A673 (cell line): ENCODE results near the gene PXDC1. TPM values are rescaled to one million over a fixed set of nuclear protein-coding genes. Genes with fewer than 3 reads are reported as not detected.

Experiments used
- BruUV-seq: library from RNA; stranded (reverse); fragments of 400-500 nt; replicated peaks from 2 replicates; lab custom pipeline; 2021; lab: Mats Ljungman, UMichigan
- CTCF ChIA-PET: fragments of 300-600 bp; sonication (Branson Sonifier 250); formaldehyde crosslinking; loops from one replicate; lab custom pipeline; 2022; ENCODE audit warnings: antibody characterized with exemption; lab: Charles Lee
- POLR2A ChIA-PET: fragments of 300-600 bp; sonication (Branson Sonifier 250); formaldehyde crosslinking; loops from one replicate; lab custom pipeline; 2022; ENCODE audit warnings: antibody characterized with exemption; ENCODE audit not compliant: low non-redundant PET; lab: Charles Lee
- DNase-seq: peaks from one replicate; pipeline ENCODE4 v3.0.0-alpha.2; 2015; ENCODE audit warnings: low spot score
- H3K27ac ChIP-seq: fragments of 200-600 bp; sonication (generic); 2 replicates; pipeline ENCODE4 v1.5.1; 2016; ENCODE audit warnings: mixed run types, low read depth, mild to moderate bottlenecking, mixed read lengths, antibody characterized with exemption, low read length; ENCODE audit not compliant: poor library complexity, severe bottlenecking
- H3K27me3 ChIP-seq: fragments of 200-600 bp; sonication (generic); replicated peaks from 2 replicates; pipeline ENCODE4 v1.6.1; 2017; ENCODE audit warnings: mixed run types, low read depth, mild to moderate bottlenecking, mixed read lengths, antibody characterized with exemption, low read length; ENCODE audit not compliant: insufficient read depth, poor library complexity
- H3K36me3 ChIP-seq: fragments of 200-600 bp; sonication (generic); 2 replicates; pipeline ENCODE4 v1.6.1; 2016; ENCODE audit warnings: mixed run types, mild to moderate bottlenecking, mixed read lengths, antibody characterized with exemption, low read length; ENCODE audit not compliant: insufficient read depth, poor library complexity, severe bottlenecking
- H3K4me1 ChIP-seq: fragments of 200-600 bp; sonication (generic); 2 replicates; pipeline ENCODE4 v1.6.1; 2017; ENCODE audit warnings: mixed run types, mild to moderate bottlenecking, mixed read lengths, antibody characterized with exemption, low read length; ENCODE audit not compliant: insufficient read depth, poor library complexity, severe bottlenecking
- H3K4me3 ChIP-seq: fragments of 200-600 bp; sonication (generic); 2 replicates; pipeline ENCODE4 v1.5.1; 2016; ENCODE audit warnings: low read depth, mixed run types, mild to moderate bottlenecking, mixed read lengths, low read length; ENCODE audit not compliant: poor library complexity, severe bottlenecking
- H3K9me3 ChIP-seq: fragments of 200-600 bp; sonication (generic); 2 replicates; pipeline ENCODE4 v1.6.1; 2016; ENCODE audit warnings: mixed run types, low read depth, mild to moderate bottlenecking, mixed read lengths, antibody characterized with exemption, low read length; ENCODE audit not compliant: poor library complexity, severe bottlenecking
- CTCF ChIP-seq: fragments of 300-800, 200-600 bp; sonication (generic); conservative IDR thresholded peaks from 2 replicates; pipeline ENCODE4 v1.5.1; 2017; ENCODE audit warnings: low read depth, mild to moderate bottlenecking, antibody characterized with exemption, low read length, moderate library complexity, mixed read lengths
- EZH2 ChIP-seq: fragments of 200-600 bp; sonication (generic); IDR thresholded peaks from 2 replicates; pipeline ENCODE4 v1.6.1; 2017; ENCODE audit warnings: borderline replicate concordance, low read depth, mild to moderate bottlenecking, mixed read lengths, antibody characterized with exemption, low read length; ENCODE audit not compliant: poor library complexity, severe bottlenecking
- intact Hi-C: fragments of 100-400 bp; cut with micrococcal nuclease; formaldehyde crosslinking; loops from one replicate; pipeline ENCODE4 v1.10.0; 2022; ENCODE audit not compliant: unreplicated experiment
- total RNA-seq: library from RNA; stranded (reverse); gene quantifications from 2 replicates; pipeline ENCODE4 v1.2.3, GENCODE V29; 2021

Gene PXDC1
- total RNA-seq, 1 experiment from 2014 or later = 5.2 TPM

GRCh38 chr6:3693831-3694230 is 57.7 kb downstream of the PXDC1 start:
- TF ChIP-seq EZH2 = no peak
- TF ChIP-seq CTCF = no peak
- ChIA-PET CTCF (no interaction called here), POLR2A (no interaction called here)
- no peak for DNase-seq
- no peak overlapping the region for H3K27ac ChIP-seq
- no peaks in the 10 kb centered on the region for H3K9me3 ChIP-seq
- no peaks in the 10 kb centered on the region for H3K27me3 ChIP-seq
- H3K4me3 ChIP-seq = no peak overlapping the region
- intact Hi-C loops = no loop called here
- BruUV-seq = no TSS peak
- no peaks in the 10 kb centered on the region for H3K36me3 ChIP-seq
- no peaks in the 10 kb centered on the region for H3K4me1 ChIP-seq

GRCh38 chr6:3690506-3690905 is 61.0 kb downstream of the PXDC1 start:
- H3K36me3 ChIP-seq = no peaks in the 10 kb centered on the region
- H3K4me1 ChIP-seq = no peaks in the 10 kb centered on the region
- no TSS peak for BruUV-seq
- H3K27ac ChIP-seq = no peak overlapping the region
- no peak for DNase-seq
- ChIA-PET POLR2A (no interaction called here), CTCF (no interaction called here)
- no peaks in the 10 kb centered on the region for H3K9me3 ChIP-seq
- no peak overlapping the region for H3K4me3 ChIP-seq
- intact Hi-C loops = no loop called here
- H3K27me3 ChIP-seq = no peaks in the 10 kb centered on the region
- TF ChIP-seq CTCF = no peak
- TF ChIP-seq EZH2 = no peak

GRCh38 chr6:3687847-3688246 is 63.7 kb downstream of the PXDC1 start:
- CTCF ChIA-PET = no interaction called here
- DNase-seq = no peak
- POLR2A ChIA-PET = no interaction called here
- Histone ChIP-seq H3K9me3 (no peaks in the 10 kb centered on the region), H3K27ac (no peak overlapping the region), H3K4me1 (no peaks in the 10 kb centered on the region), H3K27me3 (no peaks in the 10 kb centered on the region), H3K4me3 (no peak overlapping the region), H3K36me3 (no peaks in the 10 kb centered on the region)
- TF ChIP-seq EZH2 (no peak), CTCF (no peak)
- intact Hi-C loops = no loop called here
- no TSS peak for BruUV-seq
